Colon (tissue), 2 donors: ENCODE results near the gene LGI4.

Experiments
- FAIRE-seq: peaks from 2 replicates; lab custom pipeline; 2012; peaks lifted over from hg19 to GRCh38; lab: Jason Lieb, UNC
- donor health status: control.
- donor health status: control.

Gene LGI4

DNA sequence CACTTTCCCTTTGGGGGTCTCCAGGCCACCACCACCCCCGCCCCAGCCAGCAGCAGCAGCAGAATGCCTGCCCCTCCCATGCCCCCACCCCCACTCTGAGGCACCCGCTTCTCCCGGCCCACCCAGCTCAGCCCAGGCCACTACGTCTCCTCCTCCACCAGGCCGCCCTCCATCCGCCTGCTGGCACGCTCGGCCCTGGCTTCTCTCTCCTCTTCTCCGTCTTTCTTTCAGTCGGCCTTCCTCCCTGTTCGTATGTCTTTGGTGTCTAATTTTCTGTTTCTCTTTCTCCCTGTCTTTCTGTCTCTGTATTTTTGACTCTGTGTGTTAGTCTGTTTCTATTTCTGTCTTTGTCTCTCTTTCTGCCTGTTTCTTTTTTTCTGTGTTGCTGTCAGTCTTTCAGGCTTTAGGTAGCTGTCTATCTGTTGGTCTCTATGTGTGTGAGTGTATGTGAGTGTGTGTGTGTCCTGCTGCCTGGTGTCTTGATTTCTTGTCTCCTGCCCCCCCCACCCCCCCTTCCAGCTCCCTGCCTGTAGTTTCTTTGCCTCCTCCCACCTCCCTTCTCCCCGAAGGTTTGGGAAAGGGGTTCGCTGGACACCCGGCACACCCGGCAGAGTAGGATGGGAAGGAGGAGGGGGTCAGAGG lies at the start of gene LGI4:
LGI4 (minus strand) TSS at position 459 of the 642 bp plus-strand sequence; CDS start at position 80, 379 bp downstream.
- no peak for FAIRE-seq

- no peak for FAIRE-seq
These were observed 49.4 kb upstream of the LGI4 start for GRCh38 chr19:35184267-35184666.

DNA sequence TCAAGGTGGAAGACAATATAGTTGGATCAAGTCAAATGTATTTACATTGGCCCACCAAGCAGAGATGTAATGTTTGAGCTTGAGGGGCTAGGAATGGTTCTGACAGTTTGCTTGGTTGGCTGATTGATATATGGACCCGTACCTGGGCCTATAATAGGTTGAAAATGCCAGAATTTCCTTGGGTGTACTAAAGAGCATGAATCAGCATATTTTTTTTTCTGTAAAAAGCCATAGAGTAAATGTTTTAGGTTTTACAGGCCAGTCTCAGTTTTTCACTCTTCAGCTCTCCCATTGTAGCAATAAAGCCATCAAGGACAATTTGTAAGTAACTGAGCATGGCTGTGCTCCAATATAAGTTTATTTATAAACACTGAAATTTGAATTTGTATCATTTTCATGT lies 46.5 kb upstream of the LGI4 start:
- no peak for FAIRE-seq

- no peak for FAIRE-seq
These were observed 45.0 kb upstream of the LGI4 start for GRCh38 chr19:35179830-35180229.

DNA sequence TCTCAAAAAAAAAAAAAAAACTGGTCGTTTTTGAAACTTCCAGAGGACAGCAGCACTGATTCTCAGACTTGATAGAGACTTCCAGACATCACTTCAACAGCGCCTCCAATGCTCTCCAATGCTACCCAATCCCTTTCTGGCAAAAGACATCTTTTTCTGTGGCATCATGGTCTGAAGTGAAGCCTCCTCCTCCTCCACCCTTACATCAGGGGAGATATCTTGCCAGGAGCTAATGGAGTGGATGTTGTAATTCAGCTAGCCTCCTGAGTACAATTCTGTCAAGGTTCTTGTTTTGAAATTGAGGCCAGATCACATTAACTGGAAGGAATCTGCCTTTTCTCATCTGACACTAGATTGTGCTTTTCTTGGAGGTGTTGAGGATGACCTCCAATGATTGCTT lies 43.8 kb upstream of the LGI4 start:
- no peak for FAIRE-seq

- FAIRE-seq, result no peak
These were observed 42.8 kb upstream of the LGI4 start for GRCh38 chr19:35177377-35178274.

GRCh38 chr19:35176181-35176570 lies 41.3 kb upstream of the LGI4 start:
- no peak for FAIRE-seq

- no peak for FAIRE-seq
These were observed 39.4 kb upstream of the LGI4 start for GRCh38 chr19:35174226-35174625.

- FAIRE-seq, result no peak
These were observed 36.9 kb upstream of the LGI4 start for GRCh38 chr19:35171730-35172129.

DNA sequence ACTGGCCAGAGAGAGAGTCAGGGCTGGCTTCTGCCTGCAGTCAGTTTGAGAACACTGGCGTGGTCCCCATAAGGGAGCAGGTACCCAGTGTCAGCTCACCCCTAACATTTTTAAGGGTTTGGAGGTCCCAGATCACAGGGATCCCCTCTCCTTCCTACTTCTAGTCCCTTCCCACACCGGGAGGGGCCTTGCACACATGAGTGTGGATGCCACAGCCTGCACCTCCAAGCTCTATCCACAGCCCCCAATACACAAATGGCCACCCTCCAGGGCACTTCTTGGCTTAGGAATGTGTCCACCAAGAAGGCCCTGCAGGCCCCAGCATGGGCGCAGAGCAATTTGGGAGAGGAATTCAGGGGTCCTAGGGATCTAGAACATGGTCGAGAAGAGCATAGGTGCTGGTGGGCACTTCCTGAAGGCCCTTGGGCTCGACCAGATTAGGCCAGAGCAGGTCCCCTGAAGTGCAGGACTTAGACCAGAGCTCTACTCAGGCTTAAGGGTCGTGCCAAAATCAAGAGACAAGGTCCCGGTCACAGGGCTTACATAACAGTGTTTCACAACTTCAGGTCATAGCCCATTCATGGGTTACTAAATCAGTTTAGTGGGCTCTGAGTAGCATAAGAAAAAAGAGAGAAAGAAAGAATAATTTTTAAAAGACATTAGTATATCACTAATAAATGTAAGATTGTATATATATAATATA lies 35.7 kb upstream of the LGI4 start:
- no peak for FAIRE-seq

DNA sequence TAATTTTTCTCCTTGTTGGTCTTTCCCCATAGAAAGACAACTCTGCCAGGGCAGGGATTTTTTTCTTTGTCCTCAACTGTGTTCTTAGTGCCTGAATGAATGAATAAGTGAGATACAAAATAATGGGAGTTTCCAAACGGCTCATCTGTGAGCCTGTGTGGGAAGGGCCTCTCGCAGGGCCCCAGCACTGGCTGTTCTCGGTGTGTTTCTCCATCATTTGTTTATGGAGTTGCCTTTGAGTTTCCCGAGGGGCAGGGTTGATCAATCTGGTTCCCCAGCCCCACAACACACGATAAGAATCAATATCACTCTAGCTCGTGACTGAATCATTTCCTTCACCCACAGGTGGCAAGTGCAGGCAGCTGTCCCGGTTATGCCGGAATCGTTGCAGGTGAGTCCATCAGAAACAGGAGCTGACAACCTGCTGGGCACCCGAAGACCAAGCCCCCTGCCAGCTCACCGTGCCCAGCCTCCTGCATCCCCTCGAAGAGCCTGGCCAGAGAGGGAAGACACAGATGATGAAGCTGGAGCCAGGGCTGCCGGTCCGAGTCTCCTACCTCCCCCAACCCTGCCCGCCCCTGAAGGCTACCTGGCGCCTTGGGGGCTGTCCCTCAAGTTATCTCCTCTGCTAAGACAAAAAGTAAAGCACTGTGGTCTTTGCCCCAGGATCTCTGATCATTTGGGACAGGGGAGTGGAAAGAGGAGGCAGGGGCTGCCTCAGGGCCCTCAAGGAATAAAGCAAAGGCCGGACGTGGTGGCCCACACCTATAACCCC lies 34.5 kb upstream of the LGI4 start:
- FAIRE-seq, result no peak

DNA sequence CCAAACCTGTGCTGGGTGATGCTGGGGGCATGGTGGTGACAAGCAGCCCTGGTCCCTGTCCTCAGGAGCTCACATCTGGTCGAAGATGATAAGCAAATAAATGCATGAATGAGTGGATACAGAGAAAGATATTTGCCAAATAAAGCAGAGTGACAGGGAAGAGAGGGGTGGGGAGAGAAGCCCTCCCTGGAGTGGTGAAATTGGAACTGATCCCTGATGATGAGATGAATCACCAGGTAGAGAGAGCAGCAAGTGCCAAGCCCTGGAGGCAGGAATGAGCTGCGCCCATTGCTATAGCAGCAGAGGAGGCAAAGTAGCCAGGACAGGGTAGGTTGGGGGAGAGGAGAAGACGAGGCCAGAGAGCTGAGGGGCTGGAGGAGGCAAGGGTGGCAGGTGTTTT lies 33.3 kb upstream of the LGI4 start:
- FAIRE-seq, result no peak

GRCh38 chr19:35167251-35168119 lies 32.6 kb upstream of the LGI4 start:
- FAIRE-seq, result no peak

GRCh38 chr19:35166100-35167063 lies 31.5 kb upstream of the LGI4 start:
- no peak for FAIRE-seq

DNA sequence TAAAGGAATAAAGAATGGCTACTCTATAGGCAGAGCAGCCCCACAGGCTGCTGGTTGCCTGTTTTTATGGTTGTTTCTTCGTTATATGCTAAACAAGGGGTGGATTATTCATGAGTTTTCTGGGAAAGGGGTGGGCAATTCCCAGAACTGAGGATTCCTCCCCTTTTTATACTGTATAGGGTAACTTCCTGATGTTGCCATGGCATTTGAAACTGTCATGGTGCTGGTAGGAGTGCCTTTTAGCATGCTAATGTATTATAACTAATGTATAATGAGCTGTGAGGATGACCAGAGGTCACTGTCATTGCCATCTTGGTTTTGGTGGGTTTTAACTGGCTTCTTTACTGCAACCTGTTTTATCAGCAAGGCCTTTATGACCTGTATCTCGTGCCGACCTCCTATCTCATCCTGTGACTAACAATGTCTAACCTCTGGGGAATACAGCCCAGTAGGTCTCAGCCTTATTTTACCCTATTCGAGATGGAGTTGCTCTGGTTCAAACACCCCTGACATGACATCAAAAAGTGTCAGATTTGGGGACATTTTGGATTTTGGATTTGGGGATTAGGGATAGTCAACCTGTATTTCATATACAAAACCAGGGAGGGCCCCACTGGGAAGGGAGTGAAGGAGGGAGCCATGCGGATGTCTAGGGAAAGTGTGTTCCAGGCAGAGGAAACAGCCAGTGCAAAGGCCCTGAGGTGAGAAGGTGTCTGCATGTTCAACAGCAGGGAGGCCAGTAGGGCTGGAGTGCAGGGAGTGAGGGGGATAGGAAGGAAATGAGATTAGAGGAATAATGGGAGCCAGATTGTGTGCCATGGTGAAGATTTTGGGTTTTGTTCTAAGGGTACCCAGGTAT lies 30.6 kb upstream of the LGI4 start:
- FAIRE-seq, result no peak

DNA sequence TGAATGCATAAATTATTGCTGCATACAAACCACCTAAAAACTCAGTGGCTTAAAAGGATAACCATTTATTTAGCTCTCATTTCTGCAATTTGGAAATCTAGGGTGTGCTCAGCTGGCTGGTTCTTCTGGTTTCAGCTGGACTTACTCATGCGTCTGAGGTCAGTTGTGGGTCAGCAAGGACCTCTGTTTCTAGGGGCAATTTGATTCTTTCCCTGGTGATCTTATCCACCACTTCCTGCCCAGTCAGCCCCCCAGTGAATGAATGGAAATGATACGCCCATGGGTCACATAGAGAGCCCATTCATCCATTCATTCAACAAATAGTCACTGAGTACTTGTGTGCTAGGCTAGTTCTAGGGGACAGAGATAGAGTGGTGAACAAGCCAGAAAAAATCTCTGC lies 29.6 kb upstream of the LGI4 start:
- FAIRE-seq, result no peak

- FAIRE-seq, result no peak
These were observed 27.8 kb upstream of the LGI4 start for GRCh38 chr19:35162471-35163326.

GRCh38 chr19:35161434-35161743 lies 26.5 kb upstream of the LGI4 start:
- FAIRE-seq, result no peak
